GM10248 (cell line): Measurements from ENCODE around the gene SPOCD1.

Source experiments
- CTCF ChIA-PET: fragments of 300-600 bp; sonication (Branson Sonifier 250); formaldehyde crosslinking; extraction: SDS; loops from one replicate; lab custom pipeline; 2021; ENCODE audit warnings: antibody characterized with exemption; lab: Yijun Ruan, JAX
- POLR2A ChIA-PET: fragments of 350-650 bp; sonication (Branson Sonifier 250); formaldehyde crosslinking; extraction: SDS; loops from one replicate; lab custom pipeline; 2020; ENCODE audit warnings: antibody characterized with exemption; lab: Yijun Ruan, JAX
- DNase-seq: peaks from one replicate; pipeline ENCODE4 v3.0.0; 2012; ENCODE audit errors: extremely low spot score
- TF ChIP-seq, protein P1 (sequence below): IDR thresholded peaks from 2 replicates; pipeline ENCODE4 v1.5.1; 2012; ENCODE audit warnings: mild to moderate bottlenecking, low read depth; ENCODE audit errors: extremely low read depth, missing control alignments, control extremely low read depth

The SPOCD1 gene

DNA sequence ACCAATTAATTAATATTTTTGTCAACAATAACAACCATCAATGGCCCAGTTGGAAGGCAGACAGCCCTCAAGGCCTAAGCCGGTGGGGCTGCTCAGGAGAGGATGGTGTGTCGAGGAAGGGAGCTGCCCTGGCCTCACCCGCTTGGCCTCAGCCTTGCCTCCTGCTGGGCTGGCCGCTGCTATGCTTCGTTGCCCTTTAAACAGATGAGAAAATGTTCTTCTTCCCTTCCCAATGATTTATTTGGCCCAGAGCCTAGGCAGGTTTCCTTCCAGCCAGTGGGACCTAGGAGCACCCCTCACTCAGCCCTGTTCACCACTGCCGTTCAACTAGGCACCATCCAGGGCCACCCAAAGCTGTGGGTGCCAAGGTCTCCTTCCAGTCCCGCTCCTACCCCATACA, 48.6 kb downstream of the SPOCD1 start:
- no peak for DNase-seq
- POLR2A ChIA-PET: no interaction called here
- TF ChIP-seq, protein P1, sequence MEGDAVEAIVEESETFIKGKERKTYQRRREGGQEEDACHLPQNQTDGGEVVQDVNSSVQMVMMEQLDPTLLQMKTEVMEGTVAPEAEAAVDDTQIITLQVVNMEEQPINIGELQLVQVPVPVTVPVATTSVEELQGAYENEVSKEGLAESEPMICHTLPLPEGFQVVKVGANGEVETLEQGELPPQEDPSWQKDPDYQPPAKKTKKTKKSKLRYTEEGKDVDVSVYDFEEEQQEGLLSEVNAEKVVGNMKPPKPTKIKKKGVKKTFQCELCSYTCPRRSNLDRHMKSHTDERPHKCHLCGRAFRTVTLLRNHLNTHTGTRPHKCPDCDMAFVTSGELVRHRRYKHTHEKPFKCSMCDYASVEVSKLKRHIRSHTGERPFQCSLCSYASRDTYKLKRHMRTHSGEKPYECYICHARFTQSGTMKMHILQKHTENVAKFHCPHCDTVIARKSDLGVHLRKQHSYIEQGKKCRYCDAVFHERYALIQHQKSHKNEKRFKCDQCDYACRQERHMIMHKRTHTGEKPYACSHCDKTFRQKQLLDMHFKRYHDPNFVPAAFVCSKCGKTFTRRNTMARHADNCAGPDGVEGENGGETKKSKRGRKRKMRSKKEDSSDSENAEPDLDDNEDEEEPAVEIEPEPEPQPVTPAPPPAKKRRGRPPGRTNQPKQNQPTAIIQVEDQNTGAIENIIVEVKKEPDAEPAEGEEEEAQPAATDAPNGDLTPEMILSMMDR: no peak
- CTCF ChIA-PET: interaction anchor here (1.8 to 2.5 kb wide), 4 partner anchors 10 to 296 kb away, joined by 4 to 10 read pairs (median 7); no protein-coding TSS in a partner anchor

GRCh38 chr1:31765516-31765915, 50.3 kb downstream of the SPOCD1 start:
- POLR2A ChIA-PET: no interaction called here
- no peak for DNase-seq
- TF ChIP-seq, protein P1: no peak
- CTCF ChIA-PET: interaction anchor here (0.8 to 2.5 kb wide), 7 partner anchors 11 to 297 kb away, joined by 3 to 10 read pairs (median 4); no protein-coding TSS in a partner anchor

GRCh38 chr1:31765041-31765467, 50.8 kb downstream of the SPOCD1 start:
- TF ChIP-seq, protein P1: peak; percentile 27
- CTCF ChIA-PET: interaction anchor here (1.3 to 2.5 kb wide), 4 partner anchors 12 to 199 kb away, joined by 3 to 6 read pairs (median 3); partner anchors contain the start of gene SPOCD1
- POLR2A ChIA-PET: no interaction called here
- no peak for DNase-seq

DNA sequence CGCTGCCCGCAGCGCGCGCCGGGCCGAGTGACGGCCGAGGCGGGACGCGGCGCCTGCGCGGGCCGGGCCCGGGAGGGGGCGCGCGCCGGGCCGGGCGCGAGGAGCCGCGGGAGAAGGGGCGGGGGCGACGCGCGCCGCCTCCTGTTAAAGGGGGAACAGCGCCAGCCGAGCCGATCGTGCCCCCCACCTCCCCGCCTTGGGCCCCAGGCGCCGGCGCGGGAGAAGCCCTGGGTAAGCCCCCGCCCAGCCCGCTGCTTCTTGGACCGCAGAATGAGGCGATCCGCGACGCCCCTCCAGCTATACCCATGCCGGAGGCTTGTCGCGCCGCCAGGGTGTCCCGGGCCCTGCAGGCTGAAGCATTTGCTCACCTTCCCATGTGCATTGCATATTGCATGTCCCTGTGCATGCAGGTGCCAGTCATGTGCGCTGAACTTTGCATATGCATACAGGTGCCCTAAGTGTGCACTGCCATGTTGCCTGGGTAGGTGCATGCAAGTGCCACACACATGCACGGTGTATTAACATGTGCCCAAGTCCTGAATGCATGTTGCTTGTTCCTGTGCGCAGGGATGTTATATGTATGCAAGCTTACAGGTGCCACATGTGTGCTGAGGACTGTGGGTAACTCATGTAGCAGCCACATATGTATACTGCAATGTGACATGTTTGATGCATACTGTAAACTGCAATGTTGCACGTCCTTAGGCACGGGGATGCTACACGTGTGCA, 51.3 kb downstream of the SPOCD1 start, which contains the start of gene ADGRB2:
Gene ADGRB2, minus strand, starts transcription at position 29 of the 729 bp plus-strand sequence. CDS start 7,119 bp downstream, outside the sequence.
- ChIA-PET CTCF (interaction anchor here (1.3 to 7.3 kb wide), 3 partner anchors 25 to 199 kb away, joined by 3 to 44 read pairs (median 3); partner anchors contain the start of gene SPOCD1), POLR2A (no interaction called here)
- TF ChIP-seq, protein P1: peak; percentile 29
- DNase-seq: no peak

DNA sequence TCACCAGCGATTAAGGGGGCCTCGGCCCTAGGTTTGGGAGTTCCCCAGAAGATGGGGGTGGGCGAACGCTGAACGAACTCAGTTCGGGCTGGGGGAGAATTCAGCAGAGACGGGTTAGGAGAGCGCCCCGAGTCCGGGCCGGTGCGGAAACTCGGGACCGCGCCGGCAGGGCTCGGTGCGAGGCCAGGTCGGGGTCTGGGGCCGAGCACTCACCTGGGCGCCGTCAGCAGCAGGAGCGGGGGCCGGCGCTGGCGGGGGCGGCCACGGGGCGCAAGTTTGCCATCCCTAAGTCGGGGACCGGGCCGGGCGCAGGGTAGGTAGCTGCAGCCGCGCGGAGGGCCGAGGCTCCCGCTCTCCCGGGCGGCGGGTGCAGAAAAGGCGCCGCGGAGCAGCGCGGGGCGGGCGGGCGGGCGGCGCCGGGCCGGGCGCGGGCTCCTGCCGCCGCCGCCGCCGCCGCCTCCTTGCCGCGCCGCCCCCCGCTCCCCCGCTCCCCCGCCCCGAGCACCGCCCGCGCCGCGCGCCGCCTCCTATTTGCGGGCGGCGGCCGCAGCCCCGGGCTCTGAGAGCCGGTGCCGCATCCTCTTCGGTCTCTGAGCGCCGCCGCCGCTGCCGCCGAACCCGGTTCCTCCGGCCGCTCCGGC, 52.0 kb downstream of the SPOCD1 start:
- ChIA-PET POLR2A (no interaction called here), CTCF (interaction anchor here (0.9 to 7.3 kb wide), 7 partner anchors 14 to 202 kb away, joined by 3 to 44 read pairs (median 3); partner anchors contain the start of gene SPOCD1)
- TF ChIP-seq, protein P1: no peak
- DNase-seq: no peak
